HG03196 (cell line): ENCODE data around the gene TMEM239.
"Not testable (repeated sequence)": the region's sequence is repeated elsewhere in the genome, so short reads cannot be mapped to it uniquely, and the experiment has no call there.

Experiments
- ATAC-seq: cut with Tn5 transposase; IDR thresholded peaks from one replicate; pipeline ENCODE4 v1.9.1; 2021; ENCODE audit not compliant: unreplicated experiment

The TMEM239 gene

DNA sequence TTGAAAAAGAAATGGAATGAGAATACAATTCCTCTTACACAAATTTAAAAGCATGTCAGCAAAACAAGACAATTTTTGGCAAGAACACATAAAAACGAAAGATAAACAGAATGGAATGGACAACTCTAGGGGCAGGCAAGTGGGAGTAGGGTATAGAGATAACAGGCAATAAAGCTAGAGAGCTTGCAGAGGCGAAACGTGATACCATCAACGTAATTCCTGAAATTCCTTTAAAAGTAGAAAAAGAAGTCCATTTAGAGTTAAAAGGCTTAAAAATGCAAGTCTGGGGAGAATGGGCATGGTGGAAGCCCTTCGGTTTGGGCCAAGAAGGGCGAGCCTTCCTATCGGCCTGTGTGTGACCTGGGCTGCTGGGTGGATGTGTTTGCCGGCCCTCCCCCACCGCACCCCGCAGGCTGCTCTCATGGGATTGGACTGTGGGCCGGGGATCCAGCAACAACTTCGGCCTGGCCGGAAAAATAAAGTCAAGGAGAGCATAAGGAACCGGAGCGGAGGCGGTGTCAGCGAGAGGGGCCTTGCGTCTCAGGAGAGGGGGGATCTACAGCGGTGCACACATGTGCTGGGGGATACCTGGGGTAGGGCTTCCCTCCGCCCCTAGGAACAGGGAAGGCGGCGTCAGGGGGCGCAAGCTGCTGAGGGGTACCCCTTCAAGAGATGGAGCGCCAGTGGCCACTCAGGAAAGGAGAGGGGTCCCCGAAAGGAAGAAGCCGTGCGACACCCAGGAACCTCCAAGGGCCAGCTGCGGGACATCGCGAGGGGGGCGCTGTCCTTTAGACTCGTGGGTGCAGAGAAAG, 4.1 kb downstream of the TMEM239 start:
- no peak for ATAC-seq

DNA sequence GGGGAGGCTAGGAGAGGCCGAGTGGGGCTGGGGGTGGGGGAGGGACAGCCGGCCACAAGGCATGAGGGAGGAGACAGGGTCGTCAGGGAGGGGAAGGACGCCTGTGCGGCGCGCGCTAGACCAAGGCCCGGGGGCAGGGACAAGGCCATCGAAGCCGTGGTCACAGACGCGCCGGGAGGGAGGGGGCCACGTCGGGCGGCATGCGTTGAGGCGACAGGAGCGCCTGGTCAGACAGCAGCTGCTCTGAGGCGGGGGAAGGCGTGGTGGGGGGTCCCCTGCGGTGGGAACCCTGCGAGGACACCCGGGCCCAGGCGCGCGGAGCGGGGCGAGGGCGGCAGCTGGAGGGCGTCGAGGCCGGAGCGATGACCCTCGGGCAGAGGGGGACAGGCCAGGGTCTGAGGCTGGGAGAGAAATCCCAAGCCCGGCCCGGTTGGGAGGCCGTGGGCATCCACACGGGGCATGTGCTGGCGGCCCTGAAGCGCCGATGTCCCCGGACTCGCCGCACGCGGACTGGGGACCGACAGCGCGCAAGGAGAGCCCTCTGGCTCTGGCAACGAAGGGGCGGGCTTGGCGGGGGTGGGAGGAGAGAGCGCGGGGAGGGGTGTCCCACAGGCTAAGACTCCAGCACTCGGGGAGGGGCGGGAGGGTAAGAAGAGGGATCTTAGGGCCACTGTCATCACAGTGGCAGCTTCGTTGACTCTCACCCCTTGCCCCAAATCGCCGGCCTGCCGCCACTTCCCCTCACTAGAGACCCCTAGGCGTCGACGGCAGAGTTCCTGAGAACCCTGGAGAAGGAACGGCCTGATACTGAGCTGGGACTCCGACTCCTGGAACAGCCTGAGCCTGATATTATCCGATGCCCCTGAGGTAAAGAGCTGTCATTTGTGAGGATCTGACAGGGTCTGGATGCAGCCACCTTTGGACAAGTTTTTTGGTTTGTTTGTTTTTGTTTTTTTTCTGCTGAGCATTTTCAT, 5.0 kb downstream of the TMEM239 start:
- ATAC-seq: no peak

DNA sequence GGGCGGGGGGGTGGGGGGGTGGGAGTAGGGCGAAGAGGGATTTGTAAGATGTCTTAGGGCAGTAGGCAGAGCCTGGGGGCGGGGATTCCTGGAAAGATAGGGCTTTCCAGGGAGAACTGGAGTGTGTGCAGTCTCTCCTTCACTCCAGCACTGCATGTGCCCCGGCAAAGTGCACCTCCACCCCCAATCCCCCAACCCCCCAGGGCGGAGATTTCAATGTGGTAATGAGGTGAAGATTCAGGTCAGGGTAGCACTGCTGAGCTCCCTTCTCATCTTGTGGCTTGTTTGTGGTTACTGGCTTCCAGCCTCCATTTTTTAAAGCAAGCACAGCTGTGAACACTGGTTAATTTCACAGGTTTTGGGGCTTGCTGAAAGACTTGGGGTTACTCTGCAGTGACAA, 5.9 kb downstream of the TMEM239 start:
- no peak for ATAC-seq

DNA sequence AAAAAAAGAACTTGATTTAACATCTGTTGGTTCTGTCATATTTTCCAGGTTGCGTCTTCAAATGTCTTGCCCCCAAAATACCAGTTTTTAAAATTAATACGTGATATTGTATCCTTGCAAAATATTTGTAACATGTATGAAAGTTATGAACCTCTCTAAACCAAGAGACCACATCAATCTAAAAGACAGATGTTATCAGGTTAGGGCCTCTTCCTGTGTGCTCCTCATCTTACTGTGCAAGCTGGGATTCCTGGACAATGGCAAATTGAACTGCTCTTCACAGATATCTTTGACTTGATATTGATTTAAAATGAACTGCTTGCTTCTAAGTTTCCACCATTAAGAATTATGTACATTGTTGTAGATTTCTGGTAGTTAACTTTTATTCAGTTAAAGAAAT, 9.6 kb downstream of the TMEM239 start:
- no peak for ATAC-seq

DNA sequence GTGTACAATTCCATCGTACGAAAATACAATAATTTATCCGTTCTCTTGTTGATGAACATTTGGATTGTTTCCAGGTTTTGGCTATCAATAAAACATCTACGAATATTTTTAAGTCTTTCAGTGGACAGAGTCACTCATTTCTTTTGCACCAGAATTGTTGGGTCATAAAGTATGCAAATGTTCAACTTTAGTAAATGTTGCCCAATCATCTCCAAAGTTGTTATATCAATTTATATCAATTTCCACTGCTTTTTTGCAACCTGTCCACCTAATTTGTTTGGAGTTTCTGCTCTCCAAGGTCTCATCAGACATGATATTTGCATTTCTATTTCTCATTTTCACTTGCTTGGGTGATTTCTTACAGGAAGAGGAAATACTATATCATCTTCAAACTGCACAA, 10.5 kb downstream of the TMEM239 start:
- no peak for ATAC-seq

DNA sequence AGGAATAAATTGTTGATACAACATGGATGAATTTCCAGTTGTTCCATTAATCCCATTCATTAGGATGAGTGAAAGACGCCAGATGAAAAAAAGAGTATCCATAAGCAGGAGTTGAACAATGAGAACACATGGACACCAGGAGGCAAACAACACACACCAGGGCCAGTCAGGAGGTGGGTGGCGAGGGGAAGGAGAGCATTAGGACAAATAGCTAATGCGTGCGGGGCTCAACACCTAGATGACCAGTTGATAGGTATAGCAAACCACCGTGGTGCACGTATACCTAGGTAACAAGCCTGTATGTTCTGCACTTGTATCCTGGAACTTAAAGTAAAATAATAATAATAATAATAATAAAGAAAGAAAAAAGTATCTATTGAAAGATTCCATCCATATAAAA, 13.2 kb downstream of the TMEM239 start:
- ATAC-seq: no peak

DNA sequence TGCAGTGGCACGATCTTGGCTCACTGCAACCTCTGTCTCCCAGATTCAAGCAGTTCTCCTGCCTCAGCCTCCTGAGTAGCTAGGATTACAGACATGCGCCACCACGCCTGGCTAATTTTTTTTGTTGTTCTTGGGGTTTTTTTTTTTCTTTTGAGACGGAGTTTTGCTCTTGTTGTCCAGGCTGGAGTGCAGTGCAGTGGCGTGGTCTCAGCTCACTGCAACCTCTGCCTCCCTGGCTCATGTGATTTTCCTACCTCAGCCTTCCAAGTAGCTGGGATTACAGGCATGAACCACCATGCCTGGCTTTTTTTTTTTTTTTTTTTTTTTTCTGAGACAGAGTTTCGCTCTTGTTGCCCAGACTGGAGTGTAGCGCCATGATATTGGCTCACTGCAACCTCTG, 15.0 kb downstream of the TMEM239 start:
- not testable (repeated sequence) for ATAC-seq

DNA sequence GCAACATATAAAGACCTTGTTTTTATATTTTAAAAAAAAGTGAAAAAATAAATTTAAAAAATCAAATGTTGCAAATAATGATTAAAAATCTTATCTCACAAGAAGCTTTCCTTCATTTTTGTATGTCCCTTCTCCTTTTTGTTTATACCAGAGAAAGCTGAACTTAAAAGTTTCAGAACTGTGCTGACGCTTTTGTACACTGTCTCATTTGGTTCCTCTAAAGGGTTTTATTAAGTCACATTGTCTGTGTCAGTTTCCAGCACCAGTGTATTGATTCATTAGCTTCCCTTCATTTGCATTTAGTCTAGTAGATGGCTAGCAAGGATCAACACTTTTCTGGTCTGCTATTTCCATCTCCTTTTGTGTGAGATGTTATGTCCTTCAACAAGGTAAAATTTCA, 17.6 kb downstream of the TMEM239 start:
- no peak for ATAC-seq

DNA sequence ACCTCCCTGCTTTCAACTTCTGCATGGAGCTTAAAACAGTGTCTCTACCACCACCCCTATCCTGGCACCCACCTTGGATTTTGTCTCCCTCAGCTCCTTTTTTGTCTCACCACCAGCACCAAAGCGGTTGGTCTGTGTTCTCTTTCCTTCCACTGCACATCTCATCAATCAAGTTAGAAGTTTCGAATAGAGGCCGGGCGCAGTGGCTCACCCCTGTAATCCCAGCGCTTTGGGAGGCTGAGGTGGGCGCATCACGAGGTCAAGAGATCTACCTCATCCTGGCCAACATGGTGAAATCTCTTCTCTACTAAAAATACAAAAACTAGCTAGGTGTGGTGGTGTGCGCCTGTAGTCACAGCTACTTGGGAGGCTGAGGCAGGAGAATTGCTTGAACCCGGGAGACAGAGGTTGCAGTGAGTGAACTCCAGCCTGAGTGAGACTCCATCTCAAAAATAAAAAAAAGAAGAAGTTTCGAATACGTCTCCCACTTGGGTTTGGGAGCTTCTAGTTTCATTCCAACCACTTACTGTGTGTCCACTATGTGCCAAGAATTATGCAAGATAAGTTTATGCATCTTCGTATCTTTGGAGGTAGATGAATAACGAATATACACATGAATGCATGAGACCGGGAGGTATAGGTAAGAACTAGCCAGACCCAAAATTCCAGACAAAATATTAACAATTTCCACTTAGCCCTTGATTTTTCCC, 18.4 kb downstream of the TMEM239 start:
- ATAC-seq: no peak

DNA sequence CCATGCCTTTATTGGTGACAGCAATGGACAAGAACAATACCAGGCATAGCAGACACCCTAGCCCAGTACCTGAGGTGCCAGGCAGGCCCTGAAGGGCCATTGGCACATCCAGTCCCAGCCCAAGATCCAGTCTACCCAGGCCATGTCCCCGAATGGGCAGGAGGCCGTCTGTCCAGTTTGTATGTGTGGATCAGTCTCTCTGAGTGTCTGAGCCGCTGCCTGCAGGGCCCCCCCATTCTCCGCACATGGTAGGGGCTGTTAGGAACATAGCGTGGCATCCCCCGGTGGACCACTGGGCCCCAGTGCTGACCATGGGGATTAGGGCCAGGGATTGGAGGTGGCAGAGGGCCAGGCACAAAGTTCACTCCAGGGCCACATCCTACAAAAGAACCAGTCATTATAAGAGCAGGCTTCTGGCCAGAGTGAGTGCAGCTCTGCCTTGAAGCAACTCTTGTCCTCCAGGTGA, 19.2 kb downstream of the TMEM239 start:
- no peak for ATAC-seq

DNA sequence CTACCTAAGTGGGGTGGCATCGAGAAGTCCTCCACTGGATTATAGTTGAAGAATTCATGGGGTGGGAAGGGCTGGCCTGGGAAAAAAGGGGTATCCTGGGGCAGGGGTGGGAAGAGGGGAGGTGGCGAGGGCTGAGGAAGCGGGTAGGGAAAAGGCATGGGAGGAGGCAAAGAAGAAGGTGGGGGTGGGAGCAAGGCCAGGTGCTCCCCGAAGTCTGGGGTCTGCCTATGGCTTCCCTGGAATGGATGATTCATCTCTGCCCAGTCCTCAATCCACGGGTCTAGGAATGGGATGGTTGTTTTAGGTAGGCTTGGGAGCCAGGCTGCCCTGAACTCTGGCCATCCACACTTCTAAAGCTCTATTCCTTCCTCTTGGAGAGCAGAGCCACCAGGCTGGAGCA, 19.9 kb downstream of the TMEM239 start:
- no peak for ATAC-seq

DNA sequence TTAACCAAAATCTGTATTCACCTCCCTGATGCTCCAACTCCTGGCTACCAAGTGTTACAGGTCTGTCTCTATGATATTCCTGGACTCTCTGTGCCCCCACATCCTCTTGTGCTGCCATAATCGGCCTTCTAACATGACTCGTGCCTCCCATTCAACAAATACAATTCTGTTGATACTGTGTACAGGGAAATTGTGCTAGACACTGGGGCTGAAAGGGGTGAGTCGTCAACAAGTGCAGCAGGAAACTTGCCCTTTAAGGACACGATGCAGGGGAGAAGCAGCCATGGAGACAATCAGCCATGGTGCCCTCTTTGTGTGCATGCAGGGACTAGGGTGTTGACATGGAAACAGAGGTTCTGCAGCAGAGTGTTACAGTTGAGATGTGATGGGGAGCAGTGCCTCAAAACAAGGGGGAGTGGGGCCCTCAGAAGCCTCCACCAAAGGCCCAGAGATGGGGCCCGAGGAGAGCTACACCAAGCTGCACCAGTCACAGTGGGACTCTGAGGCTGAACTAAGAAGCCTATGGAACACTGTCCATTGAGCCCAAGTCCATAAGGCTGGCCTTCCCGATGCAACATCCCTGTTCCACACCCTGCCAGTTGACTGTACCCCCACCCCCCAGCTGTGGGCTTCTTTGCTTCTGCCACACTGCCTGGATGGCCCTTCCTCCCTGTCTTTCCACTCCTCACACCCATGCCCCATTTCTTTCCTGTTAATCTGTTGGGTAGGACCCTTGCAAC, 21.2 kb downstream of the TMEM239 start:
- ATAC-seq: no peak

DNA sequence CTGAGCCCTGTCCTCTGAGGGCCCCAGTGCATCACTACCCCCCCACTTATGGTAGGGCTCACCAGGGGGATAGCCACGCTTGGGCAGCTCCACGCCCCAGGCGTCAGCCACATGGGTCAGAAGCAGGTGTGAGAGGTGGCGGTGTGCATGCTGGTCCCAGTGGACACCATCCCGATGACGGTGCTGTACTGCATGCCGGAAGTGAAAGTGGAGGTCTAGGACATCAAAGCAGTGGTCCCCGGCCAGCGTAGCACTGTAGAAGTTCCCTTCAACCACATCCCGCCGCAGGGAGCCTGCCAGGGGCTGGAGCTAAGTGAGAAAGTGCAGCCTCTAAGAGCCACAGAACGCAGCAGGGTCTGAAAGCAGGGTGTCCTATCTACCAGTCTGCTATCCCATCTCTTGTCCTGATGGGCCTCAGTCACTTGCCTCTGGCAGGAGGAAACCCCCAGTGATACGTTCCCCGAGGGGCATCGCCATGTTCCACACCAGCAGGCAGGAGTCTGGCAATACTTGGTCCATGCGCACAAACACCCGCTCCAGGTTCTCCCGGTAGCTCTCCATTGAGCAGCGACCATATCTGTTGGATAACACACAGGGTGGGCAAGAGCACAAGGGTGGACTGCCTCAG, 22.1 kb downstream of the TMEM239 start:
- ATAC-seq: no peak

DNA sequence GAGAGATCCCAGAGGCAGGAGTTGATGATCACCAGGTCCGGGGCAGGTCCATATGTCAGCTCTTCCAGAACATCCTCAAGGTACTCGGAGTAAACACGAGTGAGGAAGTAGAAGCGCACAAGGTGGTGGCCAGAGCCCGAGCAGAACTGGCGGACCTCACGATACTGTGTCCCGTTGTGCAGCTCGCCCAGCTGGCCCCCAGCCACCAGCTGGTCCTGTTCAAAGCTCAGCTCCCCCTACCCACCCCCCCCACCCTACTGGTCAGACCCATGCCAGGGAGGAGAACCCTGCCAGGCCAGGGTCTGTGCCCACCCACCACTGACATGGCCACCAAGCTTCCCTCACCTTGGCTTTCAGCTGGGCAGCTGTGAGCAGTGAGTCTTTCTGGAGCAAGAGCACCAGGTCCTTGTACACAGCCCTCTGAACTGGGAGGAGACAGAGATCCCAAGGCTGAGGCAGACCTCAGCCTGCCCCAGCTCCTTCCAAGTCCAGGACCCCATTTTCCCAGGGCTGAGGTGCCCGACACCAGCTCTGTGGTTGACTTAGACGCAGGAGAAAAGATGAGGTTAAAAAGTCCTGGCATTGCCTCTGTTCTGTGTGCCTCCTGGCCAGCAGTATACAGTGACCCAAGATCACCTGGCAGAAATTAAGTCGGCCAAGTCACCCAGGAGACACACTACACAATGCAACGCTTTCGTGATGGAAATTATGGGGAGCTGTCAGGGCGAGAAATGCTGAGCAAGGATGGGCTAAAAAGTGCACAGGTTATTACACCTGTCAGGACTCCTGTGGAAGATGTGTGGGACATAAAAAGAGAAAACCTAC, 22.9 kb downstream of the TMEM239 start:
- ATAC-seq: no peak

DNA sequence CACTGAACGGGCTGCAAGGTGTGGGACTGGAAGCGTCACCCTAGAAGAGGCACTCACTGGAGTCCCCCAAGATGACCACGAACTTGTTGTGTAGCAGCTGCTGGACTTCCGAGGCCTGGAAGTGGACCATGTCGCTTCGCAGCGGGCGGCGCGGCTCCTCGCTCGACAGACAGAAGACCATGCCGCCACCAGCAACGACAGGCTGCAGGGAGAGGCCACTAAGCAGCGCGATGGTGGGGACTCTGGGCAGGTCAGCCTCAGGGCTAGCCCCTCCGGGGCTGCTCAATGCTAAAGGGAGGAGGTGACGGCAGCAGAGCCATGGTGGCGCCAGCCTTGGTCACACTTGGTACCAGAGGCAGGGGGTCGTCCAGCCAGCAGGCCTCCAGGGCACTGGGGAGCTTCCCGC, 23.6 kb downstream of the TMEM239 start:
- ATAC-seq: no peak

DNA sequence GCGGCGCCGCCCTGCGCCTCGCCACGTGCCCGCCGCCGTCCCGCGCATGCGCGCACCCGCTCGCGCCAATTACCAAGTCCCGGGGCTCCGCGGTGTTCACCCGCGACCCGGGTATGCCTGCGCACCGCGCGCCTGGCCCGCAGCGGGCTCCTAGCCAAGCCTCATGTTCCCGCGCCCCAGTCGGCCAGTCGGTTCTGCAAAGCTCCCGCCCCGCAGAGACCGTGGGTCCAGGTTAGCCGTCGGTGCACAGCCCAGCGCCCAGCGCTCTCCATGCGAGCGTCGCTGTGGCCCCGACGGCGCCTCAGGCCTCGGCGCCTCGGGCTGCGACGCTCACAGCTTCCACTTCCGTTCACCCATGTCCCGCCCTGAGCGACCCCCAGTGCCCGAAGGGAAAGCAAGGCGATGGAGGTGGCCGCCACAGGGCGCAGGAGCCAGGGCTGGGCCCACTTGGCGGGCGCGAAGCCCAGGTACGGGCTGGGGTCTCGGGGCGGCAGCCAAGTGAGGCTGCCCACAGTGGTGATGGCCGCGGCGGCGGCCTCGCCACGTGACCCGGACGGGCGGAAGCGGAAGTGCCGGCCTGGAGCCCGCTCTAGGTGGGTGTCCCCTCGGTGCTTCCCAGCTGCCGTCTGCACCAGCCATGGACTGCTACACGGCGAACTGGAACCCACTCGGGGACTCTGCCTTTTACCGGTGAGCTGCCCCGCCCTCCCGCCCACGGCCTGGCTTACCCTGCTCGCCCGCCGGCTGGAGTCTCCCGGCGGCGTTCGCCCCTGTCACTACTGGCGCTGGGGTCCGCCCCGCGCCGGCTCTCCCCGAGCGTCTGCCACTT, 24.2 kb downstream of the TMEM239 start, which contains the start of the genes PCED1A and VPS16:
TSS of gene PCED1A (minus strand) at position 518 of the 829 bp plus-strand sequence. CDS start 743 bp downstream, outside the sequence.
TSS of gene VPS16 (plus strand) at position 608 of the 829 bp plus-strand sequence. CDS start at position 638, 30 bp downstream.
- peak; percentile 94 for ATAC-seq

DNA sequence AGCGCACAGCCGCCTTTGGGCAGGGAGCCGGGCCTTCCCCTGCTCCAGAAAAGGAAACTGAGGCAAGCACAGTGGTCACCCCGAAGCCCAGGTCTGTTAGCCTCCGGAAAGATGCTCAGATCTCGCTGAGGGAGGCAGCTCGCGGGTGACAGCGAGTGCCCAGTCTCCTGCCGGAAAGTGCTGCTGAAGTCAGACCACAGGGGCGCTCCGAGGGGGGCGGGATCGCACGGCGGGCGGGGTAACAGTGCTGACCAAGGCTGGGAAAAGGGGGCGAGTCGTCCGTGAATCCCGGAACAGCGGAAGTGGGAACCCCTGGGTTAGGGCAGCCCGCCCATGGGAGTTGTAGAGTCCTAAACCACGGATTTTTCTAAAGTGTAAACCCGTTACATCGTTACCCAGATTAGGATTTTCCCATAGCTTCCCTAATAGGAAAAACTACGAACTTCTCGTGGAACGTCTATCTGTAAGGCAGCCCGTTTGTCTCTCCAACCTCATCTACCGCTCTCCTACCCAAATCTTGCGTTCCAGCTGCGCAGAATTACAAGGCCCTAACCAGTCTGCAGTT, 24.9 kb downstream of the TMEM239 start:
- peak; percentile 26 for ATAC-seq

DNA sequence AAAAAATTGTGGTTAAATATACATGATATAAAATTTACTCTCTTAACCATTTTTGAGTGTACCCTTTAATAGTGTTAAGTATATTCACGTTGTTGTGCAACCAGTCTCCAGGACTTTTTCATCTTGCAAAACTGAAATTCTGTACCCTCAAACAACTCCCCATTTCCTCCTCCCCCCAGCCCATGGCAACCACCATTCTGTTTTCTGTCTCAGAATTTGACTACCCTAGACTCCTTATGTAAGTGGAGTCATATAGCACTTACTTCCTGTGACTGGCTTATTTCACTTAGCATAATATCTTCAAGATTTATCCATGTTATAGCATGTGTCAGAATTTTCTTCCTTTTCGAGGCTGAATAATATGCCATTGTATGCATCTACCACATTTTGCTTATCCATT, 29.4 kb downstream of the TMEM239 start:
- no peak for ATAC-seq
